ENCODE data around the gene PSMD8. TPM values are rescaled to one million over a fixed set of nuclear protein-coding genes. Genes with fewer than 3 reads are reported as not detected.
"Not testable (repeated sequence)": the region's sequence is repeated elsewhere in the genome, so short reads cannot be mapped to it uniquely, and the experiment has no call there.

The PSMD8 gene
- total RNA-seq, 1 donor: 277 TPM

GRCh38 chr19:38409631-38410133 is 35.3 kb downstream of the PSMD8 start:
- TF ChIP-seq CTCF (IDR thresholded peaks at IDR 0.05; ENCODE audit: insufficient read depth, low read depth, low read length): no peak
- H3K4me3 ChIP-seq (ENCODE audit: low read depth, low read length): no peak overlapping the region
- peak; percentile 29 for DNase-seq (ENCODE audit: low read depth)

- not testable (repeated sequence) for H3K4me3 ChIP-seq (ENCODE audit: low read depth, low read length); DNase-seq (ENCODE audit: low read depth)
Measured at GRCh38 chr19:38410407-38410806, 36.0 kb downstream of the PSMD8 start.

GRCh38 chr19:38411041-38411712 is 36.8 kb downstream of the PSMD8 start:
- DNase-seq (ENCODE audit: low read depth): no peak
- no peak overlapping the region for H3K4me3 ChIP-seq (ENCODE audit: low read depth, low read length)
- no peak for TF ChIP-seq CTCF (IDR thresholded peaks at IDR 0.05; ENCODE audit: insufficient read depth, low read depth, low read length)

- not testable (repeated sequence) for DNase-seq (ENCODE audit: low read depth); H3K4me3 ChIP-seq (ENCODE audit: low read depth, low read length)
Measured at GRCh38 chr19:38411898-38412297, 37.5 kb downstream of the PSMD8 start.

- no peak for DNase-seq (ENCODE audit: low read depth)
- no peak for TF ChIP-seq CTCF (IDR thresholded peaks at IDR 0.05; ENCODE audit: insufficient read depth, low read depth, low read length)
- H3K4me3 ChIP-seq (ENCODE audit: low read depth, low read length): no peak overlapping the region
Measured at GRCh38 chr19:38412491-38412890, 38.1 kb downstream of the PSMD8 start.

GRCh38 chr19:38412961-38413360 is 38.6 kb downstream of the PSMD8 start:
- TF ChIP-seq CTCF (IDR thresholded peaks at IDR 0.05; ENCODE audit: insufficient read depth, low read depth, low read length): no peak
- no peak overlapping the region for H3K4me3 ChIP-seq (ENCODE audit: low read depth, low read length)

GRCh38 chr19:38413416-38413815 is 39.0 kb downstream of the PSMD8 start:
- DNase-seq (ENCODE audit: low read depth): no peak
- no peak for TF ChIP-seq CTCF (IDR thresholded peaks at IDR 0.05; ENCODE audit: insufficient read depth, low read depth, low read length)
- no peak overlapping the region for H3K4me3 ChIP-seq (ENCODE audit: low read depth, low read length)

More at GRCh38 chr19:38412961-38413360, 38.6 kb downstream of the PSMD8 start:
- DNase-seq (ENCODE audit: low read depth): no peak

- H3K4me3 ChIP-seq (ENCODE audit: low read depth, low read length): no peak overlapping the region
- TF ChIP-seq CTCF (IDR thresholded peaks at IDR 0.05; ENCODE audit: insufficient read depth, low read depth, low read length): no peak
- DNase-seq (ENCODE audit: low read depth): no peak
Measured at GRCh38 chr19:38417146-38417543, 42.8 kb downstream of the PSMD8 start.
